Stimulated activated CD8-positive, alpha-beta memory T cell treated with anti-CD3 and anti-CD28 coated beads, Interleukin-4, amount 100 ng/mL, for 48 hours (primary cell): Measurements from ENCODE around the gene RPS19BP1.
"Not testable (repeated sequence)": the region's sequence is repeated elsewhere in the genome, so short reads cannot be mapped to it uniquely, and the experiment has no call there.

ENCODE experiments used
- DNase-seq: peaks from one replicate; pipeline ENCODE4 v3.0.0-alpha.2; 2020

RPS19BP1 gene

DNA sequence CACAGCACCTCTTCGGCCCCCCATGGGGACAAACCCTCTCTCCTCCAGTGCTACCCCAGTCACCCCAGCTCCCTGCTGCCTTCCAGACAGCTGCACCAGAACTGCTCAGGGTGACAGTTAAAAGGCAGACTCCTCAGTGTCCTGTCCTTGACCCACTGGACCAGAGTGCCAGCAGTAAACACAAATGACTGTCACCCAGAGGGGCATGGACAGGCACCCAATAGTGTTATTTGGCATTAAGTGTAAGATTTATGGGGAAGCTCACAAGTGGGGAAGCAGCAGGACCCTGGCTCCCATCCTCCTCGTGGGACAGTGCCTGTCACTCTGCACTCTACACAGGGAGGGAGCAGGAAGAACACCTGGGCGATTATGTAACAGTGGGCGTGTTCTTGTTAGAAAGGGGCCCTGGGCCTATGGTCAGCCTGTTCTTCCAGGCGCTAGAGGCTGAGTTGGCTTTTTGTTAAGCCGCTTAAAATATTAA, 5.0 kb downstream of the RPS19BP1 start:
- DNase-seq, result peak; percentile 40

DNA sequence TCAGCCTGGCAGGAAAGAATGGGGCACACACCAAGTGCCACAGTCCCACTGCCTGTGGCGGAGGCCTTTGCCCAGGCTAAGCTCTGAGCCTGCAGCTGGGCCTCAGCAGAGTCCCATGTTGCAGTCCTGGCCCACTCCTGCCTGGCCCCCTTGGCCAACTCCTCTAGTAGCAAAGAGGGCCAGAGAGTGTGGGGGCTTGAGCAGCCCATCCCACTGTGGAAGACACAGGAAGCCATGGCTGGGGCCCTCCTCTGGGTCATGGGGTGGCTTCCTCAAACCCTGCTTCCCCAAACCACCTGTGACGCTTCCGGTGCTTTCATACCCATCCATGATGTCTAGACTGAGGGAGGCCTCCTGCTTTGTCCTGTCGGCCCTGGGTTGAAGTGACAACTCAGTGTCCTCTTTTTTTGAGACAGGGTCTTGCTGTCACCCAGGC, 5.8 kb downstream of the RPS19BP1 start:
- DNase-seq, result peak; percentile 50

DNA sequence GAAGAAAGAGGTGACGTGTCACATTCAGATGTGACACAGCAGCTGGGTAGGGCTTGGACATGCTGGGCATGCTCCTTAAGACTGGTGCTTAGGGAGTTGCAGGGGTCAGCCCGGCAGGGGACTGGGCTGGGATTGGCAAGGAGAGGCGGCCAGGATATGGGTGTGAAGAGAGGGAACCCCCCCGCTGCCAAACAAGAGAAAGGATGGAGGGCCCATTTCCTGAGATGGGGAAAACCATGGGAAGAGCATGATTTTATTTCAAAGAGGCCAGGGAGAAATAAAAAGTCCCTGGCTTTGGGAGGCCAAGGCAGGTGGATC, 6.9 kb downstream of the RPS19BP1 start:
- peak; percentile 35 for DNase-seq

DNA sequence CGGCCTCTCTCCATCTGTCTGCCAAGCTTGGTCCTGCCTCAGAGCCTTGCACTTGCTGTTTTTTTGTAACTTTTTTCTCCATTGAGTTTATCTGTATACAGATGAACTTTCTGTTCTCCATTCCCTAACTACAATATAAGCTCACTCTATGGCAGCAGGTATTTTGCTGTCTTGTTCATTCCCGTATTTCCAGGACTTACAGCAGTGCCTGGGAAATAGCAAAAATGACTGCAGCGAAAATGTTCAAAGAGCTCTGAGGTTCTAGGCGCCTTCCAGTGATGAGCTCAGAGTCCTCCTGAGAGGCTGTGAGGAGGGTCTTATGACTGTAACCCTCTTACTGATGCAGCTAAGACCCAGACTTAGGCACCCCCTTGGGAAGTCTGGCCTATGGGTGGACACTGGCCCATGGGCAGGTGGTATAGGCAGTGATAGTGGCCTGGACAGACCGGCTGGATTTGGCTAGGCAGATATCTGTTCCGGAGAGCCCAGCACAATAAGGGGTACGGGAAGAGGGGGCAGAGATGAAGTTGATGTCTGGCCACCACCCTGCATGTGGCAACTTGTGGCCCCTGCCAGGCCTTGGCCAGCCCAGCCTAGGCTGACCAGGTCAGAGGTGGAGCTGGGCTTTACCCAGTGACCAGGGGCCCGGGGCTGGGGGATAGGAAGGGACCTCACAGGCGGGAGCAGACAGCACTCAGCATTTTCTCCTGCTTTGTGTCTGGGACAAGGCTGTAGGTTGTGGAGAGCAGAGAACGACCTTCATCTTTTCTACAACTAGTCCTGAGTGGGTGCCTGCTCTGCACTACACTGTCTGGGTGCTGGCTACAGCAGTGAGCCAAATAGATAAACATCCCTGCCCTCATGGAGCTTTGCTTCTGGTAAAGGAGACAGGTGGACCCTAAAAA, 7.5 kb downstream of the RPS19BP1 start:
- DNase-seq, result peak; percentile 42

DNA sequence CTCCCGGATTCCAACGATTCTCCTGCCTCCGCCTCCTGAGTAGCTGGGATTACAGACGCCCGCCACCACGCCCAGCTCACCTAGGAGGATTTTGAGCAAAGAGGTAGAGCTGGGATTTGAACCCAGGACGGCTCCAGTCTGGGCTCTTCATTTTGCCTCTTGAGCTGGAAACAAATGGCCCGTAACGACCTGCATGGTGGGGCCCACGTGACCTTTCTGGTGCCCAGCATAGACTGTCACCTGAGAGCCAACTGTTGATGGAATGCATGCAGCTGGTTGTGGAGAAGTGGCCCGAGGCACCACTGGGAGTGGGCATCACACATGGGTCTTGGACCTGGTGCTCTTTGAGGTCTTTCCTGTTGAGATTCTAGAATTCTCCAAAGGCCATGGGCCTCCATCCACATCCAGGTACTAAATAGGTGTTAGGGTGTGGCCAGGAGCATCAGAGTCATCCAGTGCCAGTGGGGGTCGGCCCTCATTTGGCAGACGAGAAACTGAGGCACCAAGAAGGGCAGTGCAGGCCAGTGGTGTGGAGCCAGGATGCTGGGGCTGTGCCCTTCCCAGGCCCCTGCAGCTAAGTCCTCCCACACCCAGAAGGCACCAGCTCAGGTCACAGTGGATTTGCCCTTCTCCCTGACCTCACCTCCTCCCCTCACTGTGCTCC, 8.3 kb downstream of the RPS19BP1 start:
- peak; percentile 43 for DNase-seq

DNA sequence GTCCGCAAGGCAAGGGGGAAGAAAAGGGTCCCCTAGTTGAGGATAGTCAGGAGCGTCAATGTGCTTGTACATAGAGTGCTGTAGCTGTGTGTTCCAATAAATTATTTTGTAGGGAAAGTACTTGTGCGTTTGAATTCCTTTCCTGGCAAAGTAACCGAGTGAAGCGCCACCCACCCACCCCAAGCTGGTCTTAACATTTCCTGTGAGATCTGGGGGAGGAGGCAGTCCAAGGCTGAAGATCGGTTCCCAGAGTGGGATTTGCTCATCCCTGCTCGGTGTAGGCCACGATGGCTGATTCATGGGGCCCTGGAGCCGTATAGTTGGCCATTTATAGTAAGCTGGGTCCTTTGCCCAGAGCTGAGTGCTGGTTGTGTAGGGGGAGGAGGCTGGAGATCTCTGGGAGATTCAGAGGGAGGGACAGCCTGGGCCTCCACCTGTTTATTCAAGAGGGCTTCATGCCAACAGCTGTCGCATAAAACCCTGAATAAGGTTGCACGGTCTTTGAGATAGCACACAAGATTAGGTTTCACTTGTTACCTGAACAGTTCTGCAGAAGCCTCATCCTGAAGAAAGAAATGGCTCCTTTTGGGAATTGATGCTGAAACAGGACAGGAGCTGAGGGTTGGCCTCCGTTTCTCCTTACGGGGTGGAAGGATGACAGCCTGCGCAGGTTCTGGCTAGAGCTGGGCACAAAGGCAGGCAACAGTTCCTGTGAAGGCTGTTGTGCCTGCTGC, 9.8 kb downstream of the RPS19BP1 start:
- DNase-seq, result peak; percentile 49

DNA sequence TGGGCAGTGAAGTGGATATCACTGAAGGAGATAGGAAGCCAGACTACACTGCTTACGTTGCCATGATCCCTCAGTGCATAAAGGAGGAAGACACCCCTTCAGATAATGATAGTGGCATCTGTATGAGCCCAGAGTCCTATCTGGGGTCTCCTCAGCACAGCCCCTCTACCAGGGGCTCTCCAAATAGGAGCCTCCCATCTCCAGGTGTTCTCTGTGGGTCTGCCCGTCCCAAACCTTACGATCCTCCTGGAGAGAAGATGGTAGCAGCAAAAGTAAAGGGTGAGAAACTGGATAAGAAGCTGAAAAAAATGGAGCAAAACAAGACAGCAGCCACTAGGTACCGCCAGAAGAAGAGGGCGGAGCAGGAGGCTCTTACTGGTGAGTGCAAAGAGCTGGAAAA, 10.5 kb downstream of the RPS19BP1 start:
- DNase-seq, result not testable (repeated sequence)

DNA sequence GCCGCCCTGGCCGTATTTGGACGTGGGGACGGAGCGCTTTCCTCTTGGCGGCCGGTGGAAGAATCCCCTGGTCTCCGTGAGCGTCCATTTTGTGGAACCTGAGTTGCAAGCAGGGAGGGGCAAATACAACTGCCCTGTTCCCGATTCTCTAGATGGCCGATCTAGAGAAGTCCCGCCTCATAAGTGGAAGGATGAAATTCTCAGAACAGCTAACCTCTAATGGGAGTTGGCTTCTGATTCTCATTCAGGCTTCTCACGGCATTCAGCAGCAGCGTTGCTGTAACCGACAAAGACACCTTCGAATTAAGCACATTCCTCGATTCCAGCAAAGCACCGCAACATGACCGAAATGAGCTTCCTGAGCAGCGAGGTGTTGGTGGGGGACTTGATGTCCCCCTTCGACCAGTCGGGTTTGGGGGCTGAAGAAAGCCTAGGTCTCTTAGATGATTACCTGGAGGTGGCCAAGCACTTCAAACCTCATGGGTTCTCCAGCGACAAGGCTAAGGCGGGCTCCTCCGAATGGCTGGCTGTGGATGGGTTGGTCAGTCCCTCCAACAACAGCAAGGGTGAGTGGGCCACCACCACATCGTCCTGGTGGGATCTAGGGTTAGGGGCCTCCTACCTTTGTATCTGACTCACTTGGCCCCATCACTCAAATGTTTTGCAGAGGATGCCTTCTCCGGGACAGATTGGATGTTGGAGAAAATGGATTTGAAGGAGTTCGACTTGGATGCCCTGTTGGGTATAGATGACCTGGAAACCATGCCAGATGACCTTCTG, 11.3 kb downstream of the RPS19BP1 start:
- DNase-seq, result peak; percentile 37

DNA sequence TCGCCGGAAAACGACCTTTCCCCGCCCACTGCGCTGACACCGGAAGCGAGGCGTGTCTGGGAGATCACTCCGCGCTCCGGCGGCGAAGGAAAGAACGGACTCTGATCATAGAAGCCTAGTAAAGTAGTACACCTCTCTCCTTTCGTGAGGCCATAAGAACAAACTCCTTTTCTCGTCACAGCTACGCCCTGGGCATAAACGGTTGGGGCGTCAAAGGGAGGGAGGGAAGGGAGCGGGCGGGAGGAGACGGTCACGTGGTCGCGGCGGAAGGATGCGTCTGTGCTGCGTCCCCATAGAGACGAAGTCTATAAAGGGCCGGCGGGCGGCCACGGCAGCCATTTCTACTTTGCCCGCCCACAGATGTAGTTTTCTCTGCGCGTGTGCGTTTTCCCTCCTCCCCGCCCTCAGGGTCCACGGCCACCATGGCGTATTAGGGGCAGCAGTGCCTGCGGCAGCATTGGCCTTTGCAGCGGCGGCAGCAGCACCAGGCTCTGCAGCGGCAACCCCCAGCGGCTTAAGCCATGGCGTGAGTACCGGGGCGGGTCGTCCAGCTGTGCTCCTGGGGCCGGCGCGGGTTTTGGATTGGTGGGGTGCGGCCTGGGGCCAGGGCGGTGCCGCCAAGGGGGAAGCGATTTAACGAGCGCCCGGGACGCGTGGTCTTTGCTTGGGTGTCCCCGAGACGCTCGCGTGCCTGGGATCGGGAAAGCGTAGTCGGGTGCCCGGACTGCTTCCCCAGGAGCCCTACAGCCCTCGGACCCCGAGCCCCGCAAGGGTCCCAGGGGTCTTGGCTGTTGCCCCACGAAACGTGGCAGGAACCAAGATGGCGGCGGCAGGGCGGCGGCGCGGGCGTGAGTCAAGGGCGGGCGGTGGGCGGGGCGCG, 12.1 kb downstream of the RPS19BP1 start, which contains the start of gene ATF4:
TSS of gene ATF4 (plus strand) at position 337 of the 880 bp plus-strand sequence. CDS start 884 bp downstream, outside the sequence.
- peak; percentile 94 for DNase-seq

DNA sequence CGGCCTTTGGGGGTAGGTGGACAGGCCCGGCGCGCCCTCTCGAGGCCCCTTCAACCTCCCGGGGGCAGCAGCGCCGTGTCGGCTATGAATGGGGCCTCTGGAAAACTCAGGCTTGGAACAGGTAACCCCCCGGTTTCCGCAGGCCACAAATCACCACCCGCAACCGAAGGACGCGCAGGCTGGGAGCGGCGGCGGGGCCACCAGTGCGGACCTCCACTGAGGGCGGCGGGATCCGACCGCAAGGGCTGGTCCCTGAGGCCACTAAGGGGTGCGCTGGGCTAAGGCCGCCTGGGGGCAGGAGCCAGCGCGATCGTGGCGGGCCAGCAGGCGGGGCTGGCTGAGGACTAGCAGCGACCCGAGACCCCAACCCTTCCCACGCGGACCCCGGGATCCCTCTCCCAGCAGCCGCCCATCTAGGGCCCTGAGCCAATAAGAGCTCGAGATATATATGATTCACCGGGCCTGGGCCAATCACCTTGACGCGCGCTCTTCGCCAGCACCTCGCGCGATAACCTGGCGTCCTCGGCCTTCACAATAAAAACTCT, 12.8 kb downstream of the RPS19BP1 start:
- peak; percentile 96 for DNase-seq

DNA sequence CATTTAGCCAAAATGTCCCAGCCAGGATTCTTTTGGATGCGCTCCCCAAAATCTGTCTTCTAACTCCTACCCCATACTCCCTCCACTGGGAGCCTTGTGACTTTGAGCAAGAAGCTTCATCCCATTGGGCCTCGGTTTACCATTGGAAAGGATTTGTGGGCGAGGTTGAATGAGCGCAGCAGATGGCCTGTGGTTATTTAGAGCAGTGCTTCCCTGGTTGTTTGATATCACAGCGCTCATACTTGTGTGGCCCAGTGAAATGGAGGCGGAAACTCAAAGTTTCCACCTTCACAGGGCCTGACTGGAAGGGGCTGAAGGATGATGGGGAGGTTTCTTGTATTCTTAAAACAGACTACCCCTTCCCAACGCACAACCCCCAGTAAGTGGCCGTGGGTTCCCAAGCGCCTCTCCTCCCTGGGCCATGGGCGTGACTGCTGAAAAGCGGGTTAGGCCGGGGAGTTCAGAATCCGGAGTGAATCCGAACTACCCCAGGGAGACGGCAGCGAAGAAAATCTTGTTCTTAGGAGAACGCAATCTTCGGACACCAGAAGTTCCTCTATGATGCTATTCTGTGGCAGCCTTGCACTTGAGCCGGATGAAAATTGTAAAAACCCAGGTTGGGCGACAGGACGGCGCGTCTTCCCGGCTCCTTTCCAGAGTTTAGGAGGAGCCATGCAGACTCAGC, 13.4 kb downstream of the RPS19BP1 start:
- DNase-seq, result peak; percentile 55

DNA sequence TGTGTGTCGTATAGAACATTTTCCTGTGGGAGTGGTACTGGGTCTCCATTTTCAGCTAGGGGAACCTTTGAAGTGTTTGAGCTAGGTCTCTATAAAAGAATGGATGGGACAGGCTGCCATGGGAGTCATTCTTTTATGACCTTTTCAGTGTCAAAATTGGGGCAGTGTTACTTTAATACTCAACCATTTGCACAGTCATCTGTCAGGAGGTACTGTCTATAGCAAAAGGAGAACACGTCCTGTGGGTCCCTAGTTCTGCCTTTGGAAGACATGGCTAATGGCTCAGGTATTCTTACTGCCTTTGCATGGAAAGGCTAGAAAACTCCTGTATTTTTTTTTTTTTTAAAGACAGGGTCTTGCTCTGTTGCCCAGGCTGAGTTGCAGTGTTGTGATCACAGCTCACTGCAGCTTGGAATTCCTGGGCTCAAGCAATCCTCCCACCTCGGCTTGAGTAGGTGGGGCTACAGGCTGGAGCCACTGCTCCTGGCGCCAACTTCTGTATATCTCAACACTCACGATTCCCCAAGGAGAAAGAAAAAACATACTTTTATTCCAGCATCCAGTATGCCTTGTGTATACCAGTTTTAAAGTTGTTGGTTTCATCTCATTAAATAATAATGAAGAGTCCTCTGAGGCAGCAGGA, 14.3 kb downstream of the RPS19BP1 start:
- no peak for DNase-seq

DNA sequence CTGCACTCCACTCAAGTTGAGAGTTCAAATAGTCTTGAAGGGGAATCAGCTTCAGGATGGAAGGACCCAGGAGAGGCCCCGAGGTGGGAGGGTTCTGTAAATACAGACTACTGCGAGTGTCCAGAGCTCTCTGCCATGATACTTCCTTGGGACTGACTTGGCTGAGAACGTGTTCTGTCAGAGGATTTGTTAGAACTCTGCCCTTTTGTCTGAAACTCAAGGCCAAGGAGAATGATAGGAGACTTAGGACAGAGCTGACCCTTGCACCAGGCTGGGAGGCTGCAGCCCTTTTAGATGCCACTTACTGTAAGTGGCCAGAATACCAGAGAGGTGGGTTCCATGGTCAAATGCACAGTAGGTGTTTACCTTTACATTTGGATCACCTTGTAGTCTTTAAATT, 15.1 kb downstream of the RPS19BP1 start:
- no peak for DNase-seq

DNA sequence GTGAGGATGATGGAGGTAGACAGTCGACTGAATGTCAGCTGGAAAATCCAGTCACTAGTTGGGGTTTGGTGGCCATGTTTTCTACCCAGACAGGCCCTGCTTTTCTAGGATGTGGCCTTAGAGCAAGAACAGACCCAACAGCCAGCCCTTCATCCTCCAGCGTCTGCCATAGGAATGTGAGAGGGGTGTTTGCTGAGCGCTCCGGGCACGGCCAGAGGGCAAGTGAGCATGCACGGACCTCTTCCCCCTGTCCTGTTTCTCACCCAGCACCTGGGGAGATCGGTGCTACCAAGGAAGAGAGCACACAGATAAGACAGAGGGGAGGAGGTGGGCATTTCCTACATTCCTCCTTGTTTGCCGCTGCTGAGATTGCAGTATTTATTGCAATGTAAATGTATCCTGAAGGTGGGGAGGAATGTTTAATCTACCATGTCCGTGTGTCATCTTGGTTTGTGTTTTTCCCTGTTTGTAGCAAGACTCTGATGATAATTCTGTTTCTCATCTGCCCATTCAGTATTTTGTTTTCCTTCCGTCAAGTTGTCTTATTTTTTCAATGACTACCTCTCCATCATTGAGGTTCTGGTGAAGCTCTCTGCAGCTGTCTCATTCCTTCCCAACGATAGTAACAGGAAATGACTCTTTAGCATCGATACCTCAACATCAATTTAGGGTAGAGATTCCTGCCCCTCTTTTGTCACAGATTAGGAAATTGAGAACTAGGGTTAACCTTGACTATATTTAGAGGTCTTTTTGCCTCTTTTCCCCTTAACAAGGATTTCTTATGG, 17.1 kb downstream of the RPS19BP1 start:
- DNase-seq, result no peak

DNA sequence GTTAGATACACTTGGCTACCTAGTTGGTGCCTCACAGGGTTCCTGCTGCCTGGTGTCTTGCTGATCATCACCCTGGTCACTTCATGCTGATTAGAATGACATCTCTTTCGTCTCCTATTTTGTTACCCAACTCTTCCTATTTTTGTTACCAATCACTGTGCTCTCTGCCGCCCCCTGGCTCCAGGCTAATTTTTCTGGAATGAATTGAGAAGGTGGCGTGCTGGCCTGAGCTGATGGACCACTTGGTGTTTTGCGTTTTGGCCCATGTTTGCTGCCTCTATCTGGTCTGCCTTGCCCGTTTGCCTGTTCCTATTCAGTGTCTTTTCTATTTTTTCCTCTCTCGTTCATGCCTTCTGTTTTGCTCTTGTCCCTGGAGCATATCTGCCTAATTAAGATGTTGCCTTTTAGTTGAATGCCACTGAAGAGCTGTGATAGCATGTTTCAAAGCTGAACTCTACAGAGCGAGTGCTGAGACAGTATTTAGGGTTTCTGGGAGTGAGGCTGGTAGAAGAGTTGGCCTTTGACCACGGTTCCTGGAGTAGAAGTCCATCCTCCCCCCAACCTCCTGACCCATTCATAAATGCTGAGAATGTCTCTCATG, 18.1 kb downstream of the RPS19BP1 start:
- peak; percentile 76 for DNase-seq

DNA sequence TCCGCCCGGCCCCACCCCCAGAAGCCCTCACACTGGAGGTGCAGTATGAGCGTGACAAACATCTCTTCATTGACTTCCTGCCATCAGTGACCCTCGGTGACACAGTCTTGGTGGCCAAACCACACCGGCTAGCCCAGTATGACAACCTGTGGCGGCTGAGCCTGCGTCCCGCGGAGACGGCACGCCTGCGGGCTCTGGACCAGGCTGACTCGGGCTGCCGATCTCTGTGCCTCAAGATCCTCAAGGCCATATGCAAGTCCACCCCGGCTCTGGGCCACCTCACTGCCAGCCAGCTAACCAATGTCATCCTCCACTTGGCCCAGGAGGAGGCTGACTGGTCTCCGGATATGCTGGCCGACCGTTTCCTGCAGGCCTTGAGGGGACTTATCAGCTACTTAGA, 18.8 kb downstream of the RPS19BP1 start:
- DNase-seq, result no peak

DNA sequence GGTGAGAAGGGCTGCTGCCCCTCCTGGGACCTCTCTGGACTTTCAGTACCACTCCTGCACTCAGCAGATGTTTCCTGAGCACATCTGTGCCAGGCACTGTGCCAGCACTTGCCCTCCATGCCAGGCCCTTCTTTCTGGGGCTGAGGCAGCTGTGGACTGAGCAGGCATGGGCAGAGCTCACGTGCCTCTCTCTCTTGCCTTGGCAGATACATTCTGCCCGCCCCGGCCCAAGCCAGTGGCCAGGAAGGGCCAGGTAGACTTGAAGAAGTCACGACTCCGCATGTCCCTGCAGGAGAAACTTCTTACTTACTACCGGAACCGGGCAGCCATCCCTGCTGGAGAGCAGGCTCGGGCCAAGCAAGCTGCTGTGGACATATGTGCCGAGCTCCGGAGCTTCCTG, 20.5 kb downstream of the RPS19BP1 start:
- DNase-seq, result no peak

DNA sequence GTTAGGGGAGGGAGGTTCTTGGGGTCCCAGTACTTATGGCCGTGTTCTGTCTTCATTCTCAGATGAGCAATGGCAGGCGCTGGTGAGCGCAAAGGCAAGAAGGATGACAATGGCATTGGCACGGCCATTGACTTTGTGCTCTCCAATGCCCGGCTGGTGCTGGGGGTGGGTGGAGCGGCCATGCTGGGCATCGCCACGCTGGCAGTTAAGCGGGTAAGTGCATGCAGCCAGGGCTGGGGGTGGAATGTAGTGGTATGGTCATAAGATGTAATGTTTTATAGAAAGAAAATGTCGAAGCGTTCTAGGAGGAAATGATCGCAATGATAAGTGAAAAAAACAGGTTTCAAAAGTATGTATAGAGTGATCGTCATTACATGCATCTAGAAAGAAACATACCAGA, 21.3 kb downstream of the RPS19BP1 start:
- no peak for DNase-seq
